ENCODE results near the gene TTC13. TPM values are rescaled to one million over a fixed set of nuclear protein-coding genes. Genes with fewer than 3 reads are reported as not detected.
"Not testable (repeated sequence)": the region's sequence is repeated elsewhere in the genome, so short reads cannot be mapped to it uniquely, and the experiment has no call there.

TTC13 gene
- total and polyA plus RNA-seq, 10 of the 15 experiments (the other 5 are each of a cell fraction or from before 2014, with no cell fraction given), result 5.8 to 30.8 (median 18.5) TPM

- no peak for TF ChIP-seq ZBTB40 (IDR thresholded peaks at IDR 0.05; ENCODE audit: borderline replicate concordance)
- no peak for TF ChIP-seq RB1 (IDR thresholded peaks at IDR 0.05; ENCODE audit: borderline replicate concordance)
These were observed 44.5 kb upstream of the TTC13 start (continued) for GRCh38 chr1:231023150-231023549.

GRCh38 chr1:231022543-231022942, 43.9 kb upstream of the TTC13 start:
- 49% methylated on average over 7 of the region's 7 CpGs for WGBS (ENCODE audit: insufficient coverage, insufficient replicate concordance, low lambda C conversion rate, missing lambda C conversion rate)

More at GRCh38 chr1:231022543-231022942, 43.9 kb upstream of the TTC13 start:
- intact Hi-C loops (cut with micrococcal nuclease; ENCODE audit: unreplicated experiment); H4K20me1 ChIP-seq (ENCODE audit: control insufficient read depth, insufficient read depth); H3K9ac ChIP-seq (ENCODE audit: control insufficient read depth, insufficient read depth, low read length); in situ Hi-C loops (cut with MboI); SMC1A ChIA-PET (ENCODE audit: uncharacterized antibody, unreplicated experiment); POLR2A ChIA-PET; ATAC-seq; FAIRE-seq; H3K4me1 ChIP-seq (ENCODE audit: control insufficient read depth, insufficient read depth, low read length); CTCF ChIA-PET; H3K36me3 ChIP-seq (ENCODE audit: control insufficient read depth in 2 of 2, insufficient read depth in 2 of 2, low read length in 1 of 2); H3K27me3 ChIP-seq (replicated peaks in 1 of 2; ENCODE audit: control insufficient read depth in 2 of 2, insufficient read depth in 2 of 2, low read length in 1 of 2); H3K4me2 ChIP-seq (ENCODE audit: control insufficient read depth, insufficient read depth); H3K79me2 ChIP-seq (ENCODE audit: control insufficient read depth, insufficient read depth, low read length); RAD21 ChIA-PET (ENCODE audit: unreplicated experiment); DNase-seq (ENCODE audit: low read depth, low spot score); H2AFZ ChIP-seq (ENCODE audit: control insufficient read depth, low read depth, low read length); H3K4me3 ChIP-seq; H3K27ac ChIP-seq (ENCODE audit: control insufficient read depth, insufficient read depth); BruUV-seq (replicated peaks); H3K9me3 ChIP-seq (replicated peaks; ENCODE audit: control insufficient read depth, insufficient read depth, low read length): not testable (repeated sequence)

Data from GM12878 (cell line).